ENCODE data around the gene SYF2. TPM values are rescaled to one million over a fixed set of nuclear protein-coding genes. Genes with fewer than 3 reads are reported as not detected.

The SYF2 gene
- total and polyA plus RNA-seq, 2 of the 13 experiments (the other 11 are each of a cell fraction or from before 2014, with no cell fraction given): 17.8 to 34.1 TPM

DNA sequence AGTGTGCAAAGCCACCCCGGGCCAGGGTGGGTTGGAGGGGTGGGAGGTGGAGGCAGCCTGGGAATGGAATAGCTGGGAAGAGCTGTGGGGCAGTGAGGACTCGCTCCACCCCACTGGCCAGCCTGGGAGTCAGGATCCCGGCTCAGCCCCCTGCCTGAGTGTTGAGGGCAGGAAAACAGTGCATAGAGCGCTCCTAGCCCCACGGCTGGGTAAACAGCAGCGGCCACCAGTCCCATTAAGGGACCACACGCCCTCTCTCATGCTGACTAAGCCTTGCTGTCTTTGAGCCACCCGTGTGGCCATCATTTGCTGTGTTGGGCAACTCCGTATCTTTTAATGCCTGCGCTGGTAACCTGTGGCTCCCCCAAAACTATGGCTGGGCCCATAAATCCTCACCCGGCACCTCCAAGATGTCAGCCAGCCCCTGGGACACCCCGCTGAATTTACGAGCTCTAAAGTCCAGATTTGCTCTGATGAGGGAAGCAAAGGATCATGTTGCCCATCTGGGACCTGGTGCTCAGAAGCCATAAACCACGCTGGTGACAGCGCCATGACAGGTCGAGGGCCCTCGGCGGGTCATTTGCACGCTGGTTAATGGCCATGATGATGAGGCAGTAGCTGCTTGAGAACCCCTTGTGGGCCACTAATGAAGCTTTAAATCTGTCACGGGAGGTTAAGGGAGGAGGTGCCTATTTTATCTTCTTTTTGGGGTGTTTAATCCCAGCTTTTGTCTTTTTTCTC, 34.9 kb downstream of the SYF2 start (continued):
- TF ChIP-seq ZNF234 (CRISPR knock-in tag; conservative IDR thresholded peaks at IDR 0.05) (no peak), TEAD3 (CRISPR knock-in tag; optimal IDR thresholded peaks at IDR 0.05; ENCODE audit: borderline replicate concordance) (no peak), ZNF850 (CRISPR knock-in tag; conservative IDR thresholded peaks at IDR 0.05) (no peak), ZBTB33 (CRISPR knock-in tag; IDR thresholded peaks at IDR 0.05) (no peak), ZKSCAN1 (IDR thresholded peaks at IDR 0.05; ENCODE audit: low read length) (no peak), ZNF7 (CRISPR knock-in tag; IDR thresholded peaks at IDR 0.05) (no peak), MLX (CRISPR knock-in tag; IDR thresholded peaks at IDR 0.05) (0 out of 2 replicates have a peak, but pooled peaks have one; percentile 54), CEBPG (CRISPR knock-in tag; IDR thresholded peaks at IDR 0.05) (peak; percentile 54; the same call in 1 of the 2 replicates), ZNF333 (CRISPR knock-in tag; IDR thresholded peaks at IDR 0.05; ENCODE audit: borderline replicate concordance) (no peak), JARID2 (CRISPR knock-in tag; IDR thresholded peaks at IDR 0.05; ENCODE audit: insufficient replicate concordance) (no peak), KAT8 (CRISPR knock-in tag; IDR thresholded peaks at IDR 0.05) (peak; percentile 46; the same call in 1 of the 2 replicates), NFE2L1 (CRISPR knock-in tag; IDR thresholded peaks at IDR 0.05; ENCODE audit: borderline replicate concordance) (no peak), NFIB (CRISPR knock-in tag; IDR thresholded peaks at IDR 0.05; ENCODE audit: borderline replicate concordance) (no peak), GATAD1 (CRISPR knock-in tag; IDR thresholded peaks at IDR 0.05) (no peak), SMAD1 (CRISPR knock-in tag; IDR thresholded peaks at IDR 0.05; ENCODE audit: borderline replicate concordance, low read depth) (no peak), DRAP1 (CRISPR knock-in tag; IDR thresholded peaks at IDR 0.05) (no peak), HCFC1 (IDR thresholded peaks at IDR 0.05; ENCODE audit: low read depth, low read length) (no peak), NCOA1 (CRISPR knock-in tag; IDR thresholded peaks at IDR 0.05) (no peak), ZBTB1 (CRISPR knock-in tag; IDR thresholded peaks at IDR 0.05; ENCODE audit: borderline replicate concordance) (no peak), TOE1 (CRISPR knock-in tag; IDR thresholded peaks at IDR 0.05) (no peak), ZFP36L1 (CRISPR knock-in tag; IDR thresholded peaks at IDR 0.05) (no peak)
- TF ChIP-seq, protein P1, sequence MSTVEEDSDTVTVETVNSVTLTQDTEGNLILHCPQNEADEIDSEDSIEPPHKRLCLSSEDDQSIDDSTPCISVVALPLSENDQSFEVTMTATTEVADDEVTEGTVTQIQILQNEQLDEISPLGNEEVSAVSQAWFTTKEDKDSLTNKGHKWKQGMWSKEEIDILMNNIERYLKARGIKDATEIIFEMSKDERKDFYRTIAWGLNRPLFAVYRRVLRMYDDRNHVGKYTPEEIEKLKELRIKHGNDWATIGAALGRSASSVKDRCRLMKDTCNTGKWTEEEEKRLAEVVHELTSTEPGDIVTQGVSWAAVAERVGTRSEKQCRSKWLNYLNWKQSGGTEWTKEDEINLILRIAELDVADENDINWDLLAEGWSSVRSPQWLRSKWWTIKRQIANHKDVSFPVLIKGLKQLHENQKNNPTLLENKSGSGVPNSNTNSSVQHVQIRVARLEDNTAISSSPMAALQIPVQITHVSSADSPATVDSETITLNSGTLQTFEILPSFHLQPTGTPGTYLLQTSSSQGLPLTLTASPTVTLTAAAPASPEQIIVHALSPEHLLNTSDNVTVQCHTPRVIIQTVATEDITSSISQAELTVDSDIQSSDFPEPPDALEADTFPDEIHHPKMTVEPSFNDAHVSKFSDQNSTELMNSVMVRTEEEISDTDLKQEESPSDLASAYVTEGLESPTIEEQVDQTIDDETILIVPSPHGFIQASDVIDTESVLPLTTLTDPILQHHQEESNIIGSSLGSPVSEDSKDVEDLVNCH (CRISPR knock-in tag; IDR thresholded peaks at IDR 0.05): no peak
- TF ChIP-seq, protein P2, sequence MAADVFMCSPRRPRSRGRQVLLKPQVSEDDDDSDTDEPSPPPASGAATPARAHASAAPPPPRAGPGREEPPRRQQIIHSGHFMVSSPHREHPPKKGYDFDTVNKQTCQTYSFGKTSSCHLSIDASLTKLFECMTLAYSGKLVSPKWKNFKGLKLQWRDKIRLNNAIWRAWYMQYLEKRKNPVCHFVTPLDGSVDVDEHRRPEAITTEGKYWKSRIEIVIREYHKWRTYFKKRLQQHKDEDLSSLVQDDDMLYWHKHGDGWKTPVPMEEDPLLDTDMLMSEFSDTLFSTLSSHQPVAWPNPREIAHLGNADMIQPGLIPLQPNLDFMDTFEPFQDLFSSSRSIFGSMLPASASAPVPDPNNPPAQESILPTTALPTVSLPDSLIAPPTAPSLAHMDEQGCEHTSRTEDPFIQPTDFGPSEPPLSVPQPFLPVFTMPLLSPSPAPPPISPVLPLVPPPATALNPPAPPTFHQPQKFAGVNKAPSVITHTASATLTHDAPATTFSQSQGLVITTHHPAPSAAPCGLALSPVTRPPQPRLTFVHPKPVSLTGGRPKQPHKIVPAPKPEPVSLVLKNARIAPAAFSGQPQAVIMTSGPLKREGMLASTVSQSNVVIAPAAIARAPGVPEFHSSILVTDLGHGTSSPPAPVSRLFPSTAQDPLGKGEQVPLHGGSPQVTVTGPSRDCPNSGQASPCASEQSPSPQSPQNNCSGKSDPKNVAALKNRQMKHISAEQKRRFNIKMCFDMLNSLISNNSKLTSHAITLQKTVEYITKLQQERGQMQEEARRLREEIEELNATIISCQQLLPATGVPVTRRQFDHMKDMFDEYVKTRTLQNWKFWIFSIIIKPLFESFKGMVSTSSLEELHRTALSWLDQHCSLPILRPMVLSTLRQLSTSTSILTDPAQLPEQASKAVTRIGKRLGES (CRISPR knock-in tag; IDR thresholded peaks at IDR 0.05; ENCODE audit: borderline replicate concordance): no peak

All from HepG2 (cell line).